Suprapubic skin (tissue), 4 donors: Measurements from ENCODE around the gene INAVA. TPM values are rescaled to one million over a fixed set of nuclear protein-coding genes. Genes with fewer than 3 reads are reported as not detected.

Experiments used
- DNase-seq, 2 donors: peaks; one replicate each; pipeline ENCODE4 v3.0.0-alpha.2; 2019; ENCODE audit warnings: low spot score in 2 of 2
- H3K27ac ChIP-seq: fragments of 200-600 bp; sonication (generic); one replicate; pipeline ENCODE4 v1.5.1; 2019
- H3K27me3 ChIP-seq: fragments of 200-600 bp; sonication (generic); one replicate; pipeline ENCODE4 v1.5.1; 2019
- H3K36me3 ChIP-seq: fragments of 200-600 bp; sonication (generic); one replicate; pipeline ENCODE4 v1.5.1; 2019
- H3K4me1 ChIP-seq: fragments of 200-600 bp; sonication (generic); one replicate; pipeline ENCODE4 v1.5.1; 2019
- H3K4me3 ChIP-seq: fragments of 200-600 bp; sonication (generic); one replicate; pipeline ENCODE4 v1.5.1; 2019; ENCODE audit warnings: mild to moderate bottlenecking
- H3K9me3 ChIP-seq: fragments of 200-600 bp; sonication (generic); one replicate; pipeline ENCODE4 v1.5.1; 2019
- CTCF ChIP-seq, 2 donors: fragments of 200-600 bp in 1 of 2; fragments of 450-650 bp in 1 of 2; sonication (generic) in 1 of 2; IDR thresholded peaks; one replicate each; pipeline ENCODE4 v1.5.1; 2016 to 2019; ENCODE audit warnings: antibody characterized with exemption in 2 of 2, mild to moderate bottlenecking in 1 of 2, moderate library complexity in 1 of 2
- EP300 ChIP-seq: sonication (generic); formaldehyde crosslinking; IDR thresholded peaks from one replicate; pipeline ENCODE4 v1.6.1; 2017; ENCODE audit warnings: antibody characterized with exemption
- POLR2A ChIP-seq, 2 donors: fragments of 450-650 bp; IDR thresholded peaks; one replicate each; pipeline ENCODE4 v1.6.1; 2017; ENCODE audit warnings: antibody characterized with exemption in 2 of 2, mild to moderate bottlenecking in 2 of 2, moderate library complexity in 2 of 2
- POLR2AphosphoS5 ChIP-seq, 3 donors: sonication (generic); formaldehyde crosslinking; IDR thresholded peaks; one replicate each; pipeline ENCODE4 v1.6.1; 2017; ENCODE audit warnings: antibody characterized with exemption in 3 of 3
- WGBS: methylation state at CpG from one replicate; pipeline ENCODE4 v1.1.5; 2018; 5-methylcytosine and 5-hydroxymethylcytosine counted together
- total RNA-seq, 4 donors: library from RNA; depleted of rRNA; stranded (reverse); fragments of >200 nt; gene quantifications; one replicate each; pipeline ENCODE4 v1.1.0, GENCODE V29; 2016

The INAVA gene
- total RNA-seq, 4 donors from 2014 or later, result 110 to 137 (median 117) TPM

GRCh38 chr1:200873116-200873670 lies 21.5 kb upstream of the INAVA start:
- Histone ChIP-seq H3K36me3 (no peaks in the 10 kb centered on the region), H3K27me3 (peaks cover 67% of the 10 kb centered on the region), H3K4me1 (peaks cover 14% of the 10 kb centered on the region), H3K9me3 (no peaks in the 10 kb centered on the region), H3K27ac (no peak overlapping the region), H3K4me3 (peak overlapping the region; percentile 42)
- TF ChIP-seq POLR2AphosphoS5 (IDR thresholded peaks at IDR 0.05) (no peak), CTCF (IDR thresholded peaks at IDR 0.05) (no peak), EP300 (no peak), POLR2A (IDR thresholded peaks at IDR 0.05) (no peak)
- WGBS, result no CpG with 5 or more reads among the region's 61 CpGs
- no peak for DNase-seq

DNA sequence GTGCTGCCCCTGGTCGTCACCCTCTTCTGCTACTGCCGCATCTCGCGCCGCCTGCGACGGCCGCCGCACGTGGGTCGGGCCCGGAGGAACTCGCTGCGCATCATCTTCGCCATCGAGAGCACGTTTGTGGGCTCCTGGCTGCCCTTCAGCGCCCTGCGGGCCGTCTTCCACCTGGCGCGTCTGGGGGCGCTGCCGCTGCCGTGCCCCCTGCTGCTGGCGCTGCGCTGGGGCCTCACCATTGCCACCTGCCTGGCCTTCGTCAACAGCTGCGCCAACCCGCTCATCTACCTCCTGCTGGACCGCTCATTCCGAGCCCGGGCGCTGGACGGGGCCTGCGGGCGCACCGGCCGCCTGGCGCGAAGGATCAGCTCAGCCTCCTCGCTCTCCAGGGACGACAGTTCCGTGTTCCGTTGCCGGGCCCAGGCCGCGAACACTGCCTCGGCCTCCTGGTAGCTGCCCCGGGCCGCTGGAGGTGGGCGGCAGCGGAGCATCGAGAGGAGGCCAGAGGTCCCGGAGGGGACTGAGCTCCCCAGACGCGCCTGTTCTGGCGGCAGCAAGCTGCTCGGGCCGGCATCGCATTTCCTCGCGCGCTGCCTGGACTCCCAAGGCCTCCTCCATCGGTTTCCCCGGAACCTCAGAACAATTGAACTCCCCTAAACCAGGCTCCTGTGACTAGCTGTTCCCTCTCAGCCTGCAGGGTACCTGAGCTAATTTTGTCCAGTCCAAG lies 20.9 kb upstream of the INAVA start:
- DNase-seq, result no peak
- no peak overlapping the region for H3K27ac ChIP-seq
- peaks cover 69% of the 10 kb centered on the region for H3K27me3 ChIP-seq
- 41% methylated on average over 25 of the region's 66 CpGs for WGBS
- no peaks in the 10 kb centered on the region for H3K36me3 ChIP-seq
- peak overlapping the region; percentile 42 for H3K4me3 ChIP-seq
- no peaks in the 10 kb centered on the region for H3K9me3 ChIP-seq
- H3K4me1 ChIP-seq, result peaks cover 14% of the 10 kb centered on the region
- no peak for TF ChIP-seq EP300
- no peak for TF ChIP-seq POLR2A (IDR thresholded peaks at IDR 0.05)
- TF ChIP-seq POLR2AphosphoS5 (IDR thresholded peaks at IDR 0.05), result no peak
- no peak for TF ChIP-seq CTCF (IDR thresholded peaks at IDR 0.05)

DNA sequence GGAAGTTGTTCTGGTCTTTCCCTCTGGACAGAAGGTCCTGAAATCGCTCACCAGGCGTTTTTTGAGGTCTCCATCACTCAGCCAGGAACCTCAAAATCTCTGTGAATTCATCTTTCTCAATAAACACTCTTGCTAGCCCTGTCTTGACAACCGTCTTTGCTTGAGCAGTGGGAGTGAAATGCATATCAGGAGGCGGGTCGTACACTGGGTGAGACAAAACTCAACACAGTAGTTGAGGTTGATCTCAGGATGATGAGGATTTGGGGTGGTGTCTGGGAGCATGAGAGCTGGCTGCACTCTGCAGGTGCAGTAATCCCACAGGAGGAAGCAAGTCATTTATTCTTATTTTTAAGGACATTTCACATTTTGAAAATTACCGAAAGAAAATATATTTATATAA lies 20.0 kb upstream of the INAVA start:
- peaks cover 69% of the 10 kb centered on the region for H3K27me3 ChIP-seq
- H3K4me1 ChIP-seq, result peaks cover 14% of the 10 kb centered on the region
- WGBS, result 90% methylated on average over 6 of the region's 6 CpGs
- no peaks in the 10 kb centered on the region for H3K36me3 ChIP-seq
- no peaks in the 10 kb centered on the region for H3K9me3 ChIP-seq
- TF ChIP-seq POLR2A (IDR thresholded peaks at IDR 0.05), result no peak
- no peak for DNase-seq
- no peak overlapping the region for H3K4me3 ChIP-seq
- H3K27ac ChIP-seq, result no peak overlapping the region

- peaks cover 14% of the 10 kb centered on the region for H3K4me1 ChIP-seq
- no peak overlapping the region for H3K27ac ChIP-seq
- no peak overlapping the region for H3K4me3 ChIP-seq
- DNase-seq, result no peak
- TF ChIP-seq CTCF (IDR thresholded peaks at IDR 0.05), result no peak
- no peak for TF ChIP-seq EP300
- no peak for TF ChIP-seq POLR2A (IDR thresholded peaks at IDR 0.05)
- no peak for TF ChIP-seq POLR2AphosphoS5 (IDR thresholded peaks at IDR 0.05)
- no peaks in the 10 kb centered on the region for H3K9me3 ChIP-seq
- 86% methylated on average over 5 of the region's 5 CpGs for WGBS
- H3K36me3 ChIP-seq, result no peaks in the 10 kb centered on the region
- peaks cover 62% of the 10 kb centered on the region for H3K27me3 ChIP-seq
These were observed 19.3 kb upstream of the INAVA start for GRCh38 chr1:200875416-200875815.

- peaks cover 46% of the 10 kb centered on the region for H3K27me3 ChIP-seq
- 65% methylated on average over 3 of the region's 3 CpGs for WGBS
- H3K9me3 ChIP-seq, result no peaks in the 10 kb centered on the region
- H3K36me3 ChIP-seq, result no peaks in the 10 kb centered on the region
- no peak for TF ChIP-seq POLR2AphosphoS5 (IDR thresholded peaks at IDR 0.05)
- TF ChIP-seq EP300, result no peak
- no peak for TF ChIP-seq CTCF (IDR thresholded peaks at IDR 0.05)
- no peak for TF ChIP-seq POLR2A (IDR thresholded peaks at IDR 0.05)
- no peak overlapping the region for H3K27ac ChIP-seq
- peaks cover 14% of the 10 kb centered on the region for H3K4me1 ChIP-seq
- no peak for DNase-seq
- no peak overlapping the region for H3K4me3 ChIP-seq
These were observed 17.7 kb upstream of the INAVA start for GRCh38 chr1:200877010-200877409.
